Cortex of kidney (tissue), 1 donor: ENCODE data around the gene GJB5.
"Not testable (repeated sequence)": the region's sequence is repeated elsewhere in the genome, so short reads cannot be mapped to it uniquely, and the experiment has no call there.

Experiments
- DNase-seq: peaks from one replicate; lab custom pipeline; 2025; lab: John Stamatoyannopoulos, UW

Gene GJB5

GRCh38 chr1:34754964-34755637 is at the start of gene GJB5:
GJB5 (plus strand) TSS chr1:34755047; CDS start chr1:34757331, 2,284 bp downstream.
- no peak for DNase-seq

GRCh38 chr1:34705077-34705476 is 49.8 kb upstream of the GJB5 start:
- no peak for DNase-seq

DNA sequence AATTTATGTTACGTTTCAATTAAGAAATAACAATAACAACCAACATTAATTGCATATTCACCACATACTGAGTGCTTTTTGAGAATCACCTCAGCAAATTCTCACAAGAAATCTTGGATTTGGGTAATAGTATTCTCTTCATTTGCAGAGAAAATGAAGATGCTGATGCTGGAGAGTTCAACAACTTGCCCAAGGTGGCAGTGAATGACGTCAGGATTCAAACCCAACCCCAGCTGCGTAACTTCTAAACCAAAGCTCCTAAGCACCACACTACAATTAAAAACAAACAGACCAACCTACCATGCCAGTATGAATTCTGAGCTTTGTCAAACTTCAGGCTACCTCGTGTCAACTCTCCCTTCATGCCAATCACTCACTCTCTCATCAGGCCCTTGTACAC is 46.7 kb upstream of the GJB5 start:
- DNase-seq = no peak

DNA sequence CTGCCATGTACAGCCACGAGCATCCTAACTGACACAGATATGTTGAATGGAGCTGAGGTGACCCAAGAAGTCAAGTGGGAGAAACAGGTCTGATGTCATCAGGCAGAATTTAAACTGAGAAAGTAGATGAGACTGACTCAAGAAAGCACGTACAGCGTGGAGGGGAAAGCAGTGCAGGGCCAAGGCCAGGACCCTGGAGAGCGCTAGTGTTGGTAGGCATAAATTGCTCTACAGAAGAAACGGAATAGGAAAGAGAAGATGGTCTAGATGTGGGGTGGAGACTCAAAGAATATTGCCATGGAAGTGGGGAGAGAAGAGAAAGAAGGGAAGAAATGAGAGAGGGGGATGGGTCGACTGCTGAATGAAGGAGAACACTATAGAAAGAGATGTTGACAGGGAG is 45.3 kb upstream of the GJB5 start:
- DNase-seq = no peak

GRCh38 chr1:34710812-34711211 is 44.0 kb upstream of the GJB5 start:
- no peak for DNase-seq

- no peak for DNase-seq
Measured at GRCh38 chr1:34711485-34711884, 43.4 kb upstream of the GJB5 start.

DNA sequence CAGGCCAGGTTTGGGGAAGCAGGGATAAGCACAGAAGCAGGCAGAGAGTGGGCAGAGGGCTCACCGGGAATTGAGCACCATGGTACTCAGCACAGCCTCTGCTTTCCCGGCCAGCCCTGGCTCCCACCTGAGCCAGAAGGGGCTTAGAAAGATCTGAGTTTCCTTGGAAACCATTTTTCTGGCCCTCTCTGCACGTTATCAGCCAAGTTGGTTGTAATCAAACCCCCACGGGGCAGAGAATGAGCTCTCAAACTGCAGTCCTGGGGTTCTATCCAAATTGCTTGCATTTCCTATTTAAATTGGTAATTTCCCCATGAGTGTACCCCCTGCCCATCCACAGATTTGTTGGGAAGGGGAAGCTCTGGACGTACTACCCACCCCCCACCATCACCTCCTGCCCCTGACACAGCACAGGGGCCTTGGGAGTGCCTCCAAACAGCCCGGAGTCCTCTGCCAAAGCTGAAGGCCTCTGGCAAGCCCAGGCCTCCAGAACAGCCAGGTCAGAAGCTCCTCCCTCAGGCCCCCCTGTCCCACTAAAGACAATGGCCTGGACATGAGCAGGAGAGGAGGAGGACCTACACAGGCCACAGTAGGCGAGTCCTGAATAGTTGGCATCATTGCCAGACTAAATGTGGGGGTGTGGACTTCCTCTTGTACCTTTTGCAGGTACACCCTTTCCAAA is 42.7 kb upstream of the GJB5 start:
- no peak for DNase-seq

DNA sequence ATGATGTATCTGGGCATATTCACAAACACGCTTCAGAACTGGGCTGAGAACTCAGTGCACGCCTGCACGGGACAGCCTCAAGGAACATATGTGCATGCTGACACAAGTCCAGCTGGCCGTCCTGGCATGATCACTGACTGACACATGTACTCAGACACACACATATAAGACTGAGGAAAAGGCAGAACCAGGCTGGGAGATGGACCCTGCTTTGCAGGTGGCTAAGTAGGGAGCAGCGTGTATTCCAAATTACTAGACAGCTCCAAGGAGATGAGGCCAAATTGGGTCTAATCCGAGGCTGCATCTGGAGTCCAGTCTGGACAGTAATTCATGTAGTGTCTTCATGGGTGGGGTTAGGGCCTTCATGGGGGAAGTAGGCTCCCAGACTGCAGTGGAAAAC is 41.4 kb upstream of the GJB5 start:
- DNase-seq = no peak

DNA sequence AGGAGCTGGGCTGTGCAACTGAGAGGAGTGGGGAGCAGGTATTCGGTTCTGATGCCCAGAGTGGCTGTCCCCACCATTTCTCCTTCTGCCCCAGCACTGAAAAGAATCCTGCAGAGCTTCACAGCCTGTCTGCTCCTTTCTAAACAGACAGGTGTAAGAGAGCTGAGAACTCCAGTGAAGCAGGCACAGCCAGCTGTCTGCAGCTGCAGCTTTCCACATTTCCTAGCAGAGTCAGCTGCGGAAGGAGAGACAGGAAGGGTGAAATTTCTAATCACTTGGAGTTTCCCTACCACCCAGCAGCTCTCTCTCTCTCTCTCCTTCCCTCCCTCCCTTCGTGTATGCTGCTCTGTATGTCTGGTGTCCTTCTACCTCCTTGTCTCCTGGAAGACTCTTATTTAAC is 40.5 kb upstream of the GJB5 start:
- DNase-seq = no peak

- no peak for DNase-seq
Measured at GRCh38 chr1:34715139-34715538, 39.7 kb upstream of the GJB5 start.

GRCh38 chr1:34721241-34721640 is 33.6 kb upstream of the GJB5 start:
- no peak for DNase-seq

DNA sequence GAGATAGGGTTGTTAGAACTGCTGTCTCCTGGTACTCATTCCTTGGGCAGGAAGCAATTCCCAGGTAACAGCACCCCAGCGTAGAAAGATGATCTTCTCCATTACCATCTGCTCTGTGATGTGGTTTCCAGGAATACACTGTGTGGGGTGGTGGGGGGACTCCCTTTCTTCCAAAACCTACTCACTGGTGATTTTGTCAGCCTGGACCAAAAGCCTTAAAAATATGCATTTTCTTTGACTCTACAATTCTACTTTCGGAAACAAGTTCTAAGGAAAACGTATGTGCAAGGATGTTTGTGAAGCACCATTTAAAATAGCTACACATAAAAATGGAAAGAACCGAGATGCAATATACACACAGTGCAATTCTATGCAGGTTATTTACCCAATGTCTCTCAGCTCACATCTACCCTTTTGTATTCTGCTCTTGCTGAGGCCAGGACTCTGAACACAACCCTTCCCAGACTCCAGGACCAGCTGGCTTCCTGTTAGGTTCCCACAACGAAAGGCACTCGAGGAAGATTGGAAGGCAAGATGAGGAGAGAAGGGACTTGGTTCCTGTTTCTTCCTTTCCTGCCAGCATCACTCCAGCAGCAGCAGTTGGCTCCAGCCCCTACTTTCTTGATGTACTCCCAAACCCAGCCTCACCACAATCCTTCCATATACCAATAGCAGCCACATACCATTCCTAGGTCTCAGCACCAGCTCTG is 33.0 kb upstream of the GJB5 start:
- DNase-seq = no peak

- no peak for DNase-seq
Measured at GRCh38 chr1:34726861-34727260, 28.0 kb upstream of the GJB5 start.

GRCh38 chr1:34730485-34730884 is 24.4 kb upstream of the GJB5 start:
- DNase-seq = no peak

DNA sequence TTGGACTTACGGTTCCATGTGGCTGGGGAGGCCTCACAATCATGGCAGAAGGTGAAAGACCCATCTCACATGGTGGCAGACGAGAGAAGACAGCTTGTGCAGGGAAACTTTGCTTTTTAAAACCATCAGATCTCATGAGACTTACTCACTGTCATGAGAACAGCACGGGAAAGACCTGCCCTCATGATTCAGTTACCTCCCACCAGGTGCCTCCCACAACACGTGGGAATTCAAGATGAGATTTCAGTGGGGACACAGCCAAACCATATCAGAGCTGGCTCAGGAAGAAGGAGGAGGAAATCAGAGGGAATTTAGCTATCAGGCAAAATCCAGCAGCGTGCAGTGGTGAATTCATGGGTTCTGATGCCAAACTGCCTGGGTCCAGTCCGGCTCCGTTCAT is 22.0 kb upstream of the GJB5 start:
- not testable (repeated sequence) for DNase-seq

- no peak for DNase-seq
Measured at GRCh38 chr1:34736692-34737091, 18.2 kb upstream of the GJB5 start.

DNA sequence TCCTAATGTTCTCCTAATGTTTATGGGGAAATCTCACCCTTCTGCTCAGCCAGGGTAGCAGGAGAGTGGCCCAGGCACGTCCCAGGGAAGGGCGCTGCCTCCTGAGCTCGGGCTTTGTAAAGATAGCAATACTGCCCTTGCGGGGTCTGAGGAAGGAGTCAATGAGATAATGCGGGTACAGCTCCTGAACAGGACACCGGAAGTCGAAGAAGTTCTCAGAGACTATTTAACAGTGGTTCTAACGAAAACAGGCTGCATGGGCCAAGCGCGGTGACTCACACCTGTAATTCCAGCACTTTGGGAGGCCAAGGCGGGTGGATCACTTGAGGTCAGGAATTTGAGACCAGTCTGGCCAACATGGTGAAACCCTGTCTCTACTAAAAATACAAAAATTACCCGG is 17.6 kb upstream of the GJB5 start:
- DNase-seq = not testable (repeated sequence)

- DNase-seq = no peak
Measured at GRCh38 chr1:34739613-34740012, 15.2 kb upstream of the GJB5 start.

GRCh38 chr1:34740161-34740868 is 14.5 kb upstream of the GJB5 start:
- DNase-seq = no peak

- DNase-seq = no peak
Measured at GRCh38 chr1:34742667-34743270, 12.1 kb upstream of the GJB5 start.

- no peak for DNase-seq
Measured at GRCh38 chr1:34743775-34744174, 11.1 kb upstream of the GJB5 start.

GRCh38 chr1:34744851-34745250 is 10.0 kb upstream of the GJB5 start:
- DNase-seq = no peak
